K562 (cell line): ENCODE results near the gene ANKRD31. TPM values are rescaled to one million over a fixed set of nuclear protein-coding genes. Genes with fewer than 3 reads are reported as not detected.

Source experiments
- ATAC-seq: fragments of 200-7000 bp; cut with Tn5 transposase; 3 replicates; pipeline ENCODE4 v1.9.1; 2020; ENCODE audit warnings: moderate library complexity
- BruUV-seq: library from RNA; stranded (reverse); fragments of 400-500 nt; replicated peaks from 2 replicates; lab custom pipeline; 2021; lab: Mats Ljungman, UMichigan
- CTCF ChIA-PET: fragments of 300-600 bp; formaldehyde crosslinking; extraction: SDS; loops from one replicate; lab custom pipeline; 2021; ENCODE audit warnings: low intra/inter-chr PET ratio; lab: Yijun Ruan, JAX
- POLR2A ChIA-PET: fragments of 300-600, 350-650 bp; sonication (Branson Sonifier 250); formaldehyde crosslinking; extraction: SDS; loops from one replicate; lab custom pipeline; 2021; ENCODE audit warnings: antibody characterized with exemption, inconsistent platforms; lab: Yijun Ruan, JAX
- DNase-seq, 4 experiments: peaks; one replicate each; pipeline versions ENCODE4 v3.0.0 to v3.0.0-alpha.2; 2011 to 2018; ENCODE audit warnings: low spot score in 3 of 4, mixed read lengths in 3 of 4; ENCODE audit errors: extremely low read depth in 1 of 4
- FAIRE-seq: peaks from 2 replicates; lab custom pipeline; 2011; peaks lifted over from hg19 to GRCh38; lab: Jason Lieb, UNC
- H2AFZ ChIP-seq: 2 replicates; pipeline ENCODE4 v1.6.0; 2011; ENCODE audit warnings: low read depth, low read length, control low read depth, inconsistent platforms
- H3K27ac ChIP-seq: fragments of 200-600 bp; 3 replicates; pipeline ENCODE4 v1.8.0; 2011; ENCODE audit warnings: low read depth, mild to moderate bottlenecking, control low read depth, inconsistent platforms, low read length, moderate library complexity, mixed read lengths; ENCODE audit errors: extremely low read depth
- H3K27me3 ChIP-seq, 2 experiments: fragments of 300-600 bp in 1 of 2; 2 replicates in 1 of 2; 3 replicates in 1 of 2; pipeline versions ENCODE4 v1.6.0 to v1.8.0; 2011; ENCODE audit warnings: inconsistent platforms in 2 of 2, low read length in 2 of 2, mild to moderate bottlenecking in 1 of 2, mixed read lengths in 1 of 2, moderate library complexity in 1 of 2; ENCODE audit not compliant: control insufficient read depth in 2 of 2, insufficient read depth in 2 of 2
- H3K36me3 ChIP-seq: fragments of 300-600 bp; 3 replicates; pipeline ENCODE4 v1.8.0; 2011; ENCODE audit warnings: mild to moderate bottlenecking, low read length, inconsistent platforms; ENCODE audit not compliant: control insufficient read depth, insufficient read depth
- H3K4me1 ChIP-seq, 2 experiments: fragments of 200-600 bp in 1 of 2; replicated peaks in 1 of 2; 2 replicates in 1 of 2; 3 replicates in 1 of 2; pipeline versions ENCODE4 v1.5.1 to v1.8.0; 2011; ENCODE audit warnings: inconsistent platforms in 2 of 2, low read length in 2 of 2, mild to moderate bottlenecking in 1 of 2, mixed read lengths in 1 of 2, moderate library complexity in 1 of 2; ENCODE audit not compliant: control insufficient read depth in 2 of 2, insufficient read depth in 2 of 2
- H3K4me2 ChIP-seq: 2 replicates; pipeline ENCODE4 v1.6.1; 2011; ENCODE audit warnings: low read length, control low read depth, inconsistent platforms, mixed read lengths; ENCODE audit not compliant: insufficient read depth
- H3K4me3 ChIP-seq: fragments of 200-600 bp; sonication (generic), shearing (Covaris generic); 2 replicates; pipeline ENCODE4 v1.5.1; 2016; ENCODE audit warnings: control low read depth, inconsistent platforms
- H3K79me2 ChIP-seq: fragments of 200-600 bp; 3 replicates; pipeline ENCODE4 v1.8.0; 2011; ENCODE audit warnings: low read length, inconsistent platforms; ENCODE audit not compliant: control insufficient read depth, insufficient read depth
- H3K9ac ChIP-seq, 2 experiments: 2 replicates each; pipeline versions ENCODE4 v1.6.0 to v1.6.1; 2011; ENCODE audit warnings: low read depth in 2 of 2, low read length in 2 of 2, control low read depth in 1 of 2, inconsistent platforms in 1 of 2, mild to moderate bottlenecking in 1 of 2, mixed read lengths in 1 of 2; ENCODE audit not compliant: insufficient read depth in 1 of 2
- H3K9me1 ChIP-seq: one replicate; pipeline ENCODE4 v1.6.0; 2011; ENCODE audit warnings: inconsistent platforms, mild to moderate bottlenecking, low read length, moderate library complexity; ENCODE audit not compliant: control insufficient read depth, insufficient read depth
- H3K9me3 ChIP-seq: replicated peaks from 2 replicates; pipeline ENCODE4 v1.5.1; 2011; ENCODE audit warnings: low read depth, low read length, inconsistent platforms; ENCODE audit not compliant: control insufficient read depth, insufficient read depth
- H4K20me1 ChIP-seq: replicated peaks from 2 replicates; pipeline ENCODE4 v1.6.1; 2011; ENCODE audit warnings: low read length, inconsistent platforms, mixed read lengths; ENCODE audit not compliant: control insufficient read depth, insufficient read depth
- CCNT2 ChIP-seq: IDR thresholded peaks from 2 replicates; pipeline ENCODE4 v1.6.1; 2011; ENCODE audit warnings: borderline replicate concordance, low read depth, mild to moderate bottlenecking, moderate library complexity, mixed read lengths, low read length; ENCODE audit not compliant: insufficient read length; ENCODE audit errors: extremely low read depth
- CEBPG ChIP-seq, 3 experiments: fragments of 200-800 bp in 1 of 3; sonication (Bioruptor generic) in 1 of 3; sonication (generic) in 1 of 3; formaldehyde crosslinking in 1 of 3; IDR thresholded peaks in 2 of 3; conservative IDR thresholded peaks in 1 of 3; 2 replicates each; pipeline versions ENCODE4 v1.6.1 to v1.8.0; 2016 to 2022; ENCODE audit warnings: missing compliant biosample characterization in 2 of 3, missing genetic modification characterization in 2 of 3, mild to moderate bottlenecking in 1 of 3, missing genetic modification reagents in 1 of 3
- MEIS2 ChIP-seq: fragments of 450-650 bp; IDR thresholded peaks from 2 replicates; pipeline ENCODE4 v1.6.1; 2014; ENCODE audit warnings: mild to moderate bottlenecking; ENCODE audit not compliant: partially characterized antibody
- NKRF ChIP-seq: fragments of 450-650 bp; IDR thresholded peaks from 2 replicates; pipeline ENCODE4 v1.6.1; 2016; ENCODE audit warnings: borderline replicate concordance
- SMARCE1 ChIP-seq: fragments of 450-650 bp; IDR thresholded peaks from 2 replicates; pipeline ENCODE4 v1.7.1; 2016; ENCODE audit warnings: mild to moderate bottlenecking
- ZFPM2 ChIP-seq: fragments of 250-450 bp; sonication (Bioruptor Pico); IDR thresholded peaks from 2 replicates; pipeline ENCODE4 v1.5.1; 2022; ENCODE audit warnings: mild to moderate bottlenecking
- ZKSCAN1 ChIP-seq: fragments of 150-350 bp; IDR thresholded peaks from 2 replicates; pipeline ENCODE4 v1.6.1; 2016; ENCODE audit warnings: low read depth, low read length
- ZNF277 ChIP-seq: fragments of 250-450 bp; sonication (Bioruptor Pico); IDR thresholded peaks from 2 replicates; pipeline ENCODE4 v1.8.0; 2022; ENCODE audit warnings: inconsistent platforms, mild to moderate bottlenecking, moderate library complexity, borderline replicate concordance
- WGBS: fragments of 100-300 bp; shearing (Covaris generic); methylation state at CpG from one replicate; pipeline ENCODE4 v1.1.6; 2016; ENCODE audit warnings: low coverage, mixed read lengths; ENCODE audit not compliant: insufficient coverage; ENCODE audit errors: missing lambda C conversion rate; 5-methylcytosine and 5-hydroxymethylcytosine counted together
- in situ Hi-C: fragments of 300-500 bp; cut with MboI; formaldehyde crosslinking; loops from 4 replicates; pipeline ENCODE4 v1.15.0; 2018; ENCODE audit warnings: inconsistent platforms, mixed read lengths
- intact Hi-C: fragments of 100-400 bp; cut with micrococcal nuclease; formaldehyde crosslinking; loops from 2 replicates; pipeline ENCODE4 v1.14.2; 2022
- polyA plus RNA-seq, 8 experiments: library from polyadenylated mRNA; depleted of rRNA in 4 of 8; stranded (reverse) in 5 of 8; unstranded in 3 of 8; fragments of >200 nt; fragmentation: Nextera tagmentation in 2 of 8; fragmentation: Illumina TruSeq in 1 of 8; extraction: Ambion mirVana in 2 of 8; extraction: Trizol in 1 of 8; gene quantifications; 2 replicates each; pipeline versions ENCODE4 v1.2.1 to v1.2.3, GENCODE V29; 2011 to 2014; ENCODE audit warnings: inconsistent platforms in 1 of 8, missing spikeins in 1 of 8
- total RNA-seq, 7 experiments: library from RNA; depleted of rRNA in 6 of 7; stranded (reverse); fragments of >200 nt in 6 of 7; fragmentation: Illumina TruSeq in 2 of 7; extraction: Trizol in 2 of 7; gene quantifications; 2 replicates each; pipeline versions ENCODE4 v1.2.1 to v1.2.3, GENCODE V29; 2011 to 2021; ENCODE audit warnings: low replicate concordance in 1 of 7

Gene ANKRD31
- total and polyA plus RNA-seq, 9 of the 15 experiments (the other 6 are each of a cell fraction or from before 2014, with no cell fraction given), result under 0.01 to 0.11 (median 0.05) TPM; not detected in 1

GRCh38 chr5:75277463-75277862 lies 40.8 kb upstream of the ANKRD31 start:
- no peak overlapping the region for H3K4me2 ChIP-seq
- no peak overlapping the region for H3K27ac ChIP-seq
- 7% methylated on average over 4 of the region's 4 CpGs for WGBS
- DNase-seq, result no peak
- no peaks in the 10 kb centered on the region for H4K20me1 ChIP-seq
- TF ChIP-seq SMARCE1 (no peak), ZKSCAN1 (no peak), CEBPG (CRISPR knock-in tag; IDR thresholded peaks at IDR 0.05) (no peak), CEBPG (tag; conservative IDR thresholded peaks at IDR 0.05 in 1 of 2, IDR thresholded peaks at IDR 0.05 in 1 of 2) (0 out of 4 replicates have a peak, but pooled peaks of 1 of the 2 experiments have one; percentile 22), ZFPM2 (CRISPR knock-in tag) (no peak), MEIS2 (no peak), CCNT2 (no peak), NKRF (no peak), ZNF277 (no peak)
- POLR2A ChIA-PET, result interaction anchor here (0.6 kb wide), 1 partner anchor 716 kb away, joined by 3 read pairs; no protein-coding TSS in a partner anchor
- H3K9ac ChIP-seq, result no peak overlapping the region
- CTCF ChIA-PET, result no interaction called here
- in situ Hi-C loops (no loop called here), intact Hi-C loops (no loop called here)
- H3K9me3 ChIP-seq, result no peaks in the 10 kb centered on the region
- H2AFZ ChIP-seq, result no peak overlapping the region
- no peaks in the 10 kb centered on the region for H3K9me1 ChIP-seq
- no peak overlapping the region for H3K4me3 ChIP-seq
- no peak for ATAC-seq
- peaks cover 0 to 2% of the 10 kb centered on the region in 2 experiments; a peak in 3 of 5 replicates for H3K27me3 ChIP-seq
- no peaks in the 10 kb centered on the region for H3K36me3 ChIP-seq
- FAIRE-seq, result peak; percentile 46
- no TSS peak for BruUV-seq
- no peaks in the 10 kb centered on the region for H3K4me1 ChIP-seq
- no peaks in the 10 kb centered on the region for H3K79me2 ChIP-seq
